BLaER1 treated with 17β-estradiol and CSF1 and Interleukin-3, amounts not matched to agents 10 nM and 100 nM (cell line): ENCODE data around the gene TMEM139.

ENCODE experiments used
- H3K27ac ChIP-seq, 11 experiments: shearing (Covaris generic); formaldehyde crosslinking; 2 replicates each; pipeline ENCODE4 v1.8.1; 2022
- H3K27me3 ChIP-seq, 11 experiments: shearing (Covaris generic); formaldehyde crosslinking; 2 replicates each; pipeline ENCODE4 v1.8.1; 2022
- H3K36me3 ChIP-seq, 11 experiments: shearing (Covaris generic); formaldehyde crosslinking; 2 replicates each; pipeline ENCODE4 v1.8.1; 2022
- H3K4me1 ChIP-seq, 10 experiments: shearing (Covaris generic); formaldehyde crosslinking; 2 replicates each; pipeline ENCODE4 v1.8.1; 2022
- H3K4me2 ChIP-seq, 11 experiments: shearing (Covaris generic); formaldehyde crosslinking; 2 replicates each; pipeline ENCODE4 v1.8.1; 2022
- H3K4me3 ChIP-seq, 10 experiments: shearing (Covaris generic); formaldehyde crosslinking; 2 replicates each; pipeline ENCODE4 v1.8.1; 2022
- H3K9ac ChIP-seq, 11 experiments: shearing (Covaris generic); formaldehyde crosslinking; 2 replicates each; pipeline ENCODE4 v1.8.1; 2022
- H3K9me3 ChIP-seq, 11 experiments: shearing (Covaris generic); formaldehyde crosslinking; replicated peaks in 1 of 11; 2 replicates each; pipeline ENCODE4 v1.8.1; 2022
- H4K20me1 ChIP-seq, 11 experiments: shearing (Covaris generic); formaldehyde crosslinking; 2 replicates each; pipeline ENCODE4 v1.8.1; 2022
- Cebpa-rat ChIP-seq, 11 experiments: shearing (Covaris generic); IDR thresholded peaks; 2 replicates each; pipeline ENCODE4 v1.8.1; 2022

The TMEM139 gene

GRCh38 chr7:143242306-143242705 lies 42.5 kb upstream of the TMEM139 start:
- H4K20me1 ChIP-seq, result no peaks in the 10 kb centered on the region
- H3K27ac ChIP-seq, result peak overlapping the region in 4 of 11 experiments; percentile 13 to 88 (median 30); a peak in 5 of 22 replicates
- no peak overlapping the region for H3K4me3 ChIP-seq
- H3K4me2 ChIP-seq, result peak overlapping the region in 6 of 11 experiments; percentile 10 to 100 (median 76); a peak in 11 of 22 replicates
- peaks cover 0 to 97% (median 52%) of the 10 kb centered on the region in 10 experiments; a peak in 14 of 20 replicates for H3K4me1 ChIP-seq
- TF ChIP-seq Cebpa-rat (IDR thresholded peaks at IDR 0.05), result no peak
- H3K27me3 ChIP-seq, result no peaks in the 10 kb centered on the region
- H3K9me3 ChIP-seq, result peaks cover 0 to 15% (median 8%) of the 10 kb centered on the region in 11 experiments; a peak in 16 of 22 replicates
- H3K9ac ChIP-seq, result no peak overlapping the region
- 0 out of 22 replicates have a peak, but pooled peaks cover 0 to 5% (median 0%) of the 10 kb centered on the region in 11 experiments for H3K36me3 ChIP-seq

- Histone ChIP-seq H4K20me1 (no peaks in the 10 kb centered on the region), H3K4me2 (peak overlapping the region in 4 of 11 experiments; percentile 67 to 100 (median 91); a peak in 8 of 22 replicates), H3K4me3 (no peak overlapping the region), H3K36me3 (0 out of 22 replicates have a peak, but pooled peaks cover 0 to 5% (median 0%) of the 10 kb centered on the region in 11 experiments), H3K4me1 (peaks cover 0 to 97% (median 49%) of the 10 kb centered on the region in 10 experiments; a peak in 14 of 20 replicates), H3K27ac (peak overlapping the region in 3 of 11 experiments; percentile 1 to 78 (median 74); a peak in 3 of 22 replicates), H3K9me3 (peaks cover 0 to 11% (median under 1%) of the 10 kb centered on the region in 11 experiments; a peak in 9 of 22 replicates), H3K9ac (no peak overlapping the region), H3K27me3 (no peaks in the 10 kb centered on the region)
- no peak for TF ChIP-seq Cebpa-rat (IDR thresholded peaks at IDR 0.05)
Observed at GRCh38 chr7:143243111-143243510, 41.6 kb upstream of the TMEM139 start.

GRCh38 chr7:143243614-143244013 lies 41.1 kb upstream of the TMEM139 start:
- Histone ChIP-seq H3K9me3 (peaks cover 0 to 12% (median under 1%) of the 10 kb centered on the region in 11 experiments; a peak in 15 of 22 replicates), H3K27me3 (no peaks in the 10 kb centered on the region), H3K4me2 (peak overlapping the region in 4 of 11 experiments; percentile 67 to 100 (median 91); a peak in 9 of 22 replicates), H3K36me3 (0 out of 22 replicates have a peak, but pooled peaks cover 0 to 5% (median 0%) of the 10 kb centered on the region in 11 experiments), H3K4me1 (peaks cover 0 to 97% (median 44%) of the 10 kb centered on the region in 10 experiments; a peak in 14 of 20 replicates), H3K4me3 (no peak overlapping the region), H4K20me1 (no peaks in the 10 kb centered on the region), H3K27ac (peak overlapping the region in 3 of 11 experiments; percentile 1 to 78 (median 74); a peak in 3 of 22 replicates), H3K9ac (no peak overlapping the region)
- TF ChIP-seq Cebpa-rat (IDR thresholded peaks at IDR 0.05), result no peak

GRCh38 chr7:143244321-143244720 lies 40.4 kb upstream of the TMEM139 start:
- no peak overlapping the region for H3K9ac ChIP-seq
- no peak for TF ChIP-seq Cebpa-rat (IDR thresholded peaks at IDR 0.05)
- no peak overlapping the region for H3K4me3 ChIP-seq
- peak overlapping the region in 3 of 11 experiments; percentile 56 to 78 (median 74); a peak in 7 of 22 replicates for H3K27ac ChIP-seq
- H3K36me3 ChIP-seq, result peaks cover 0 to 7% (median 0%) of the 10 kb centered on the region in 11 experiments; a peak in 2 of 22 replicates
- peaks cover 0 to 97% (median 40%) of the 10 kb centered on the region in 10 experiments; a peak in 14 of 20 replicates for H3K4me1 ChIP-seq
- H3K9me3 ChIP-seq, result peaks cover 5 to 19% (median 8%) of the 10 kb centered on the region in 11 experiments; a peak in 20 of 22 replicates
- peak overlapping the region in 4 of 11 experiments; percentile 67 to 100 (median 91); a peak in 8 of 22 replicates for H3K4me2 ChIP-seq
- no peaks in the 10 kb centered on the region for H3K27me3 ChIP-seq
- no peaks in the 10 kb centered on the region for H4K20me1 ChIP-seq

GRCh38 chr7:143245123-143245522 lies 39.6 kb upstream of the TMEM139 start:
- Histone ChIP-seq H3K4me2 (peak overlapping the region in 6 of 11 experiments; percentile 33 to 100 (median 76); a peak in 12 of 22 replicates), H3K27ac (peak overlapping the region in 4 of 11 experiments; percentile 53 to 78 (median 65); a peak in 7 of 22 replicates), H3K4me3 (peak overlapping the region in 1 of 10 experiments; percentile 20; a peak in 1 of 20 replicates), H3K36me3 (peaks cover 0 to 8% (median 0%) of the 10 kb centered on the region in 11 experiments; a peak in 2 of 22 replicates), H3K9ac (peak overlapping the region in 2 of 11 experiments; percentile 35 to 41; a peak in 3 of 22 replicates), H3K9me3 (peaks cover 5 to 24% (median 15%) of the 10 kb centered on the region in 11 experiments; a peak in 20 of 22 replicates), H3K27me3 (no peaks in the 10 kb centered on the region), H3K4me1 (peaks cover 5 to 100% (median 38%) of the 10 kb centered on the region in 10 experiments), H4K20me1 (no peaks in the 10 kb centered on the region)
- no peak for TF ChIP-seq Cebpa-rat (IDR thresholded peaks at IDR 0.05)

- Histone ChIP-seq H3K36me3 (peaks cover 0 to 8% (median 0%) of the 10 kb centered on the region in 11 experiments; a peak in 2 of 22 replicates), H3K4me1 (peaks cover 24 to 100% (median 48%) of the 10 kb centered on the region in 10 experiments), H3K27ac (0 out of 22 replicates have a peak overlapping the region, but pooled peaks of 1 of the 11 experiments have one; percentile 17), H3K4me3 (no peak overlapping the region), H3K4me2 (peak overlapping the region in 3 of 11 experiments; percentile 67 to 98 (median 84); a peak in 2 of 22 replicates), H3K9ac (no peak overlapping the region), H3K9me3 (peaks cover 10 to 38% (median 23%) of the 10 kb centered on the region in 11 experiments; a peak in 20 of 22 replicates), H3K27me3 (no peaks in the 10 kb centered on the region), H4K20me1 (no peaks in the 10 kb centered on the region)
- no peak for TF ChIP-seq Cebpa-rat (IDR thresholded peaks at IDR 0.05)
Observed at GRCh38 chr7:143247372-143247771, 37.4 kb upstream of the TMEM139 start.

- Histone ChIP-seq H3K9me3 (peaks cover 15 to 51% (median 36%) of the 10 kb centered on the region in 11 experiments; a peak in 20 of 22 replicates), H3K4me3 (0 out of 20 replicates have a peak overlapping the region, but pooled peaks of 1 of the 10 experiments have one; percentile 3), H3K27ac (peak overlapping the region in 5 of 11 experiments; percentile 2 to 68 (median 11); a peak in 6 of 22 replicates), H3K9ac (no peak overlapping the region), H3K27me3 (no peaks in the 10 kb centered on the region), H3K36me3 (peaks cover 0 to 10% (median 0%) of the 10 kb centered on the region in 11 experiments; a peak in 2 of 22 replicates), H3K4me2 (peak overlapping the region in 5 of 11 experiments; percentile 26 to 77 (median 66); a peak in 10 of 22 replicates), H3K4me1 (peaks cover 23 to 97% (median 47%) of the 10 kb centered on the region in 10 experiments), H4K20me1 (no peaks in the 10 kb centered on the region)
- no peak for TF ChIP-seq Cebpa-rat (IDR thresholded peaks at IDR 0.05)
Observed at GRCh38 chr7:143248761-143249354, 35.9 kb upstream of the TMEM139 start.

- peak overlapping the region in 10 of 11 experiments; percentile 41 to 74 (median 68); a peak in 21 of 22 replicates for H3K27ac ChIP-seq
- peak overlapping the region; percentile 39 to 73 (median 60) for H3K4me2 ChIP-seq
- H4K20me1 ChIP-seq, result no peaks in the 10 kb centered on the region
- peaks cover 0 to 10% (median 0%) of the 10 kb centered on the region in 11 experiments; a peak in 2 of 22 replicates for H3K36me3 ChIP-seq
- H3K4me1 ChIP-seq, result peaks cover 26 to 93% (median 41%) of the 10 kb centered on the region in 10 experiments
- TF ChIP-seq Cebpa-rat (IDR thresholded peaks at IDR 0.05), result no peak
- peaks cover 15 to 57% (median 42%) of the 10 kb centered on the region in 11 experiments; a peak in 20 of 22 replicates for H3K9me3 ChIP-seq
- H3K9ac ChIP-seq, result peak overlapping the region in 4 of 11 experiments; percentile 3 to 30 (median 22); a peak in 7 of 22 replicates
- H3K4me3 ChIP-seq, result no peak overlapping the region
- no peaks in the 10 kb centered on the region for H3K27me3 ChIP-seq
Observed at GRCh38 chr7:143250199-143250598, 34.6 kb upstream of the TMEM139 start.
